Femur (tissue), 1 donor: Measurements from ENCODE around the gene PHF20.
"Not testable (repeated sequence)": the region's sequence is repeated elsewhere in the genome, so short reads cannot be mapped to it uniquely, and the experiment has no call there.

Experiments used
- DNase-seq: peaks from one replicate; pipeline ENCODE4 v3.0.0-alpha.2; 2017

The PHF20 gene

DNA sequence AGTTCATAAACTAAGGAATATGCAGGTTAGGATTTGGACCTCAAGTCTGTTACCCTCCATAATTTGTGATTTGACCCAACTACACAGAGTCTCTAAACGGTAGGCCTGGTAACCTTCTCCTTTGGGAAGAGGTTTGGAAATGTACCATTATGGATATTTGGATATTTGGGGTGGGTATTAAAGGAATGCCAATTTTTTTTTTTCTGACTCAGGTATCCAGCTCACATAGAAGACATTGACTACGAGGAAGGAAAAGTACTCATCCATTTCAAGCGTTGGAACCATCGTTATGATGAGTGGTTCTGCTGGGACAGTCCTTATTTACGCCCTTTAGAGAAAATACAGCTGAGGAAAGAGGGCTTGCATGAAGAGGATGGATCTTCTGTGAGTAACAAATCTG, 70.5 kb downstream of the PHF20 start:
- DNase-seq: no peak

DNA sequence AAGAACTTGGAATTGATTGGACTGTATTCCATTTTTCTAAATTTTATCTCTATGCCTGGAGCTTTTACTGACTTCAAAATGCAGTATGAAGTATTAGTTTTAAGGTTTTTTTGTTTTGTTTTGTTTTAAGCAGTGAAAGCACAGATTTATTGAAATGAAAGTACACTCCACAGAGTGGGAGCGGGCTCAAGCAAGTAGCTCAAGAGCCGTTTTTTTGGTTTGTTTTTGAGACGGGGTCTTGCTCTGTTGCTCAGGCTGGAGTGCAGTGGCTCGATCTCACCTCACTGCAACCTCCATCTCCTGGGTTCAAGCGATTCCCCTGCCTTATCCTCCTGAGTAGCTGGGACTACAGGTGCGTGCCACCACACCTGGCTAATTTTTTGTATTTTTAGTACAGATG, 72.1 kb downstream of the PHF20 start:
- DNase-seq: not testable (repeated sequence)

DNA sequence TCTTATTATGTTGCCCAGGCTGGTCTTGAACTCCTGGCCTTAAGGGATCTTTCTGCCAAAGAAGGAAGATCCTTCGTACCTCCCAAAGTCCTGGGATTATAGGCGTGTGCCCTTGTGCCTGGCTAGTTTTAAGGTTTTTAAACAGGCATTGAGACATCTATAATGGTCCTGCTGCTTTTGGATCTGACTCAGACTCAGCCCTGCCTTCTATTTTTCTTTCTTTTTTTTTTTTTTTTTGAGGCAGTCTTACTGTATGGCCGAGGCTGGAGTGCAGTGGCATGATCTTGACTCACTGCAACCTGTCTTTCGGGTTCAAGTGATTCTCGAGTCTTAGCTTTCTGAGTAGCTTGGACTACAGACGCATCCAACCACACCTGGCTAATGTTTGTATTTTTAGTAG, 73.7 kb downstream of the PHF20 start:
- no peak for DNase-seq

DNA sequence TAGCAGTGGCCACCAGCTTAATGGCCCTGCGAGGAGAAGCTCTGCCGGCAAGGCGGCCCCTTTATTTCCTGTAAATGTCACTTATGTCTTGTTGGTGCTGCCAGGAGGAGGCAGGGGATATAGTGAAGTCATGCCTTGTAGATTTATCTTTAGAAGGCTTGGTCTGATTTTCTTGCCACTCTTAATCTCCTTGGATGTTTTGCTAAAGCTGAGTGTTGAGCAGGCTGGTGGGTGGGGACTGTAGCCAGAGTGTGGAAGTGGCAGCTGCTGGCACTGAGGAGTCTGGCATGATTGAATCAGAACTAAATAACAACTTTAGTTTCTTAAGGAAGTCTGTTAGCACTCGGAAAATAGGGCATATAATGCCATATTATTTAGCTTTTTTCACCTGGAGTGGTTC, 77.9 kb downstream of the PHF20 start:
- DNase-seq: no peak

DNA sequence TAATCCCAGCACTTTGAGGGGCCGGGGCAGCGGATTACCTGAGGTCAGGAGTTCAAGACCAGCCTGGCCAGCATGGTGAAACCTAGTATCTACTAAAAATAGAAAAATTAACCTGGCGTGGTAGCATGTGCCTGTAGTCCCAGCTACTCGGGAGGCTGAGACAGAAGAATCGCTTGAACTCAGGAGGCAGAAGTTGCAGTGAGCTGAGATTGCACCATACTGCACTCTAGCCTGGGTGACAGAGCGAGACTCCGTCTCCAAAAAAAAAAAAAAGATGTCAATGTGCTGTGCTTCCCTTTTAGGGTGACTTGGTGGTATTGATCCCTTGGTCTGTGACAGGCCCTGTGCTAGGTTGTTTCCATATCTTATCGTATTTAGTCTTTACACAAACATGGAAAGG, 79.8 kb downstream of the PHF20 start:
- DNase-seq: not testable (repeated sequence)

DNA sequence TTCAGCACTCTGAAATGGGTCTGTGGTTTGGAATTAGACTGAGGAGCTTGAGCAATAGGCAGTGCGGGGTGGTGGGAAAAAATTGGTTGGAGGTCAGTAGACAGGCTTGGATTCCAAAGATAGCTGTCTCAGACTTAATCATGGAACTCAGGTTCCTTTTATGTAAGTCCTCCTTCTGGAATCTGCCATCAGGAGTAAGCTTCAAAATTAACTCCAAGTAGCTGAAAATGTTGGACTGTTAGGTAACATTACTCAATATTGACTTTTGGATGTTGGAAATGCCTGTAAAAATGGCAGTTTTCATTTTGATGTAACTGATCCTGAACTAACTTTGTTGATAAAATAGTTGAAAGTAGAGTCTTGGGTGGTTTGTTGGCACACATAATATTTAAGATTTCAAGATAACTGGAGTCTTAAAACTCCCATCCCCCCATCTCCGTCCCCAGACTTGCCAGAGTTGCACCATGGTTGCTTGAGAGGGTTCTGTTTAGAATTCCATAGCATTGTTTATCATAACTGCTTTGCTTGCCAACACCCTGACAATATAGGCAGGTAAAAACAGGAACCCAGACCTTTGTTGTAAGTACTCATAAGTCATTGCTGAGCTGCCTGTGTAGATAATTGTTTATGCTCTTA, 83.0 kb downstream of the PHF20 start:
- no peak for DNase-seq

DNA sequence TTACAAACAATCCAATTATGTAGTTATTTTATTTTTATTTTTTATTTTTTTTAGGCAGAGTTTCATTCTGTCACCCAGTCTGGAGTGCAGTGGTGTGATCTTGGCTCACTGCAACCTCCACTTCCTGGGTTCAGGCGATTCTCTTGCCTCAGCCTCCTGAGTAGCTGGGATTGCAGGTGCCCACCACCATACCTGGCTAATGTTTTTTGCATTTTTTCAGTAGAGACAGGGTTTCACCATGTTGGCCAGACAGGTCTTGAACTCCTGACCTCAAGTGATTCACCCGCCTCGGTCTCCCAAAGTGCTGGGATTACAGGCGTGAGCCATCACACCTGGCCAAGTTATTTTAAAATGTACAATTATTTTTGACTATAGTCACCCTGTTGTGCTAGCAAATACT, 83.8 kb downstream of the PHF20 start:
- not testable (repeated sequence) for DNase-seq

DNA sequence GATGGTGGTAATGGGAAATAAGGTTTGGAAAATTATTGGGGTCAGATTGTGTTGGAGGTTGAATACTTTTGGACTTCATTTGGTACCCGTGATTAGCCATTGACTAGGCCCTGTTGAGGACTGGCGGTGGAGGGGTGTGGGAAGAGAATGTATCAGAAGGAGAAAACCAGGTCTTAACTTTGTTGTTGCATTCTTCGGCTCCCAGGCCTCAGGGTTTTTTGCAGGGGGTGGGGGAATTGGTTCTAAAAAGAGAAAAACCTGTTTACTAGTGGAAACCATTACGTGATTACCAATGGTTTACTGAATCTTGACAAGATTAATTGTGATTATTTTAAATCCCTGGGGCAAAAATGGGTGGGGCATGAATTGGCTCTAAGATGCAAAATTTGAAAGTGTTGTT, 85.1 kb downstream of the PHF20 start:
- no peak for DNase-seq

DNA sequence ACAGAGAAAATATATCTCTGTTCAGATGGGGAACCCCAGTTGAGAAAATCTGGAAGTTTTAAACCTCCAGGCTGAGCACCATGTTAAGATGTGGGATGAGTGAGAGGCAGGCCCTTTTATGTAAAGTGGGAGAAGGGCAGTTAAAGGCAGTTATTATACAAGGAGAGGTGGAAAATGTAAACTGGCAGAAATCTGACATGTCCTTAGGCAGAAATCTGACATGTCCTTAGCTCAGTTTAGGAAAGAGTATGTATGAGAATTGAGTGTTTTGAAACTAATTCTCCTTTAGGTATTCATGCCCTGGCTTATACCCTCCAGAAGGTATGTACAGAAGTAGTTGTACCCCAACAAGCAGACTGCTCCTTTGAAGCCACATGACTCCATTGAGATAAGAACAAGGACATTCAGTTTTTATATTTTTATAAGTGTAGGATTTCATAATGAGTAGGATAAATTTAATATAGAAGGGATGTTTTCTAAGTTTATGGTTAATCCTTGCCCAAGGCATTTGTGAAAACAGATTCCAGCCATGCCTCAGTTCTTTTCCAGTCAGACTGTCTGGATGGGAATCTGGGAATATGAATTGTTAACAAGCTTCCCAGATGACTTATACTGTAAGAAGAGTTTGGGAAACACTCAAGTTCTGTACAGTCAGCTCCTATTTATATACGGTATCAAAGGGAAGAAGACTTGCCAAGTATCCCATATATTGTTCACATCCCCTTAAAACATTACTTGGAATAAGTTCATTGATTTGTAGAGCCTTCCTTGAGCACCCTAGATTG, 94.8 kb downstream of the PHF20 start:
- no peak for DNase-seq

DNA sequence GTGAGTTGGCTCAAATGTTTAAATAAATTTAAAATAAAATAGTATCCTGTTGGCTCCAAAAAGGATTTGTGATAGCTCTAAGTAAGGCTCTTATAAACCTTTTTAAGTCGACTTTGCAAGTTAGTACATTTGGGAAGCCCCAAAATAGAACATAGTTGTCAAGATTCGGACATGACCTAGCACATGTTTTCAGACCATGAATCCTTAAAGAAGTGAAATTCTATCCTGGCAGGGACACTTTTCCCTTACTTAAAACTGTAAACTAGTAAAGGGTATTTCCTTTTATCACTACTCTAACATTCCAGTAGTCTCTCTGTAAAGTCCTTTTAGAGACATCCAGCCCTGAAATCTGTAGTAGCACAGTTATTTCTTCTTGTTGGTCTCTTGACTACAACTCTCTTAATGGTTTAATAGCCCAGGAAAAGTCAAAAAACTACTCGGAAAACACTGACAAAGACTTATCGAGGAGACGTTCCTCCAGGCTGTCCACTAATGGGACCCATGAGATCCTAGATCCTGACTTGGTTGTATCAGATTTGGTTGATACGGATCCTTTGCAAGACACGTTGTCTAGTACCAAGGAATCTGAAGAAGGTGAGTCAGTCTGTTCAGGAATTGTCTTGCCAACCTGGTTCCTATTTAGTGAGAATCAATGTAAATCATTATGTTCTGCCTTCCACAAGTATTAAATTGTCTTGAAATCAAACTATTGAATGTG, 98.9 kb downstream of the PHF20 start:
- no peak for DNase-seq

DNA sequence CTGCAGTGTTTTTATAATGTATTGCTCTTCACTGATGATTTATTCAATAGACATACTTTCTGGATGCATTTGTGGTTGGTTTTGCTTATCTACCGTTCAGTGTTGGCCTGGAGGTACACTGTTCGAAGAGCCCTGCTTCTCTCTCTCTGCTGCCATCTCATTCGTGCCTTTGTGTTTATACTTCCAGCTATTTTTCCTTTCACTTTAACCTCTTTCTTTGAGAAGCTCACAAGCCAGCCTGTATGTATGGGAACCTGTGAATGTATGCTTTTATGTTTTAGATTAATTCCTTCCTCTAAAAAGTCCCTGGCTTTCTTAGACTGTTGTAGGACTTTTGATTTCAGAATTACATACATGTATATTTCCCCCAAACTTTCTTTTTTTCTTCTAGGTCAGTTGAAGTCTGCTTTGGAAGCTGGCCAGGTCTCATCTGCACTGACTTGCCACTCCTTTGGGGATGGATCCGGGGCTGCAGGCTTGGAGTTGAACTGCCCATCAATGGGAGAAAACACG, 99.5 kb downstream of the PHF20 start:
- DNase-seq: no peak

DNA sequence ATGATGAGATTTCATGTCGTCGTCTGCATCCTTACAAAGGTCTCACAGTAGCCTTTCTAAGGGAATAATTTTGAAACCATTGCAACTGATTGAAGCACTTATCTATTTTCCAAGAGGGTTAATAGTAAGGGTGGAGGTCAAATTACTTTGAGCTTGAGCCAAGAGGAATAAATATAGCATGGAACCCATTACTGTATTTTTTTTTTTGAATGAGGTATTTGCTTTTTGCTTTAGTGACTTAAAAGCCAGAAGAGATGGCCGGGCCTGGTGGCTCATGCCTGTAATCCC, 104.2 kb downstream of the PHF20 start:
- DNase-seq: no peak

DNA sequence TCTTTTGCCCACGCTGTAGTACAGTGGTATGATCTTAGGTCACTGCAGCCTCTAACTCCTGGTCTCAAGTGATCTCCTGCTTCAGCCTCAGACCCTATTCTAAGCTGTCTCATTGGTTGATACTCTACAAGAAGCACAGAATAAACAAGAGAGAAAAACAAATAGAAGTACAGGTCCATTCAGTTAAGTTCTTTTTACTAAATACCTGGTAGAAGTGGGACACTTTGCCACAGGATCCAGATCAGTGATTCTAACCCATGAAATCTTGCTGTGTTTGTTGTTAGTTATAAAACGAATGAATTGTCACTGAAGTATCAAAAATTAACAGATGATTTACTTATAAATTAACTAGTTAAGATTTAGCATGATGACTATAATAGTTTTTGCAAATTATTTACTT, 105.8 kb downstream of the PHF20 start:
- no peak for DNase-seq

DNA sequence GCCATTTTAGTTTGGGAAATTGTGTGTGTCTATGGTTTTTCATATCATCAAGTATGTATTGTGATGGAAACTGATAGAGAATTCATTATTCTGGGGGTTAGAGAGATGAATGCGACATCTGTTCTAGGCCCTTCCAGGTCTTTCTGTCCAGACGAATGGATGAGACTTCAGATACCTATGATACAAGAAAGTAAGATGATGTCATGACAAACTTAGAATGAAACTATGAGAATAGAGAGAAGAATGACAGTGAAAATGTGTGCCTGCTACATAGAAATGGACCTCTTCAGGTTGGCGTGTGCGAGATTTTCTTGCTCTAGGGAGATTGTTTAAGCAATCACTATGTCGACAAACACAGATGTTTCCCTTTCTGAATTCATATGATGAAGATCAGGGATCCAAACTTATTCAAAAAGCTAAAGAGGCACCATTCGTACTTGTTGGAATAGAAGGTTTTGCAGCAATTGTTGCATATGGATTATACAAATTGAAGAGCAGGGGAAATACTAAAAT, 106.4 kb downstream of the PHF20 start:
- no peak for DNase-seq

DNA sequence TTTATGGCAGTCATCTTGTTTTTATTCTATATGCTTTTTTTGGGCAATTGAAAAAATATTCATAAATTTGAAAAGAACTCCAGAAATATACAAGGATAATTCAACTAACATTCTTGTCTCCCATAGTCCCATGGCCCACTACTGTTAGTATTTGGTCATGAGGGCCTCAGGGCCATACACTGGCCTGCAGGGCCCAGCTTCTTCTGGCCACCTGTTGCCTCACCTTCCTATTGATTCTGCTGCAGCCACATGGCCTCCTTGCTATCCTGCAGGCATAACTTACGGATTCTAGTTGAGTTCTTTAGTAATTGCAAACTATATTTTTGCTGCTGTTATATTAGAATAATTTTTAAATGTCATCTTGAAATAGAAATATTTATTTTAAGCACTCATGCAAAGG, 109.9 kb downstream of the PHF20 start:
- no peak for DNase-seq

DNA sequence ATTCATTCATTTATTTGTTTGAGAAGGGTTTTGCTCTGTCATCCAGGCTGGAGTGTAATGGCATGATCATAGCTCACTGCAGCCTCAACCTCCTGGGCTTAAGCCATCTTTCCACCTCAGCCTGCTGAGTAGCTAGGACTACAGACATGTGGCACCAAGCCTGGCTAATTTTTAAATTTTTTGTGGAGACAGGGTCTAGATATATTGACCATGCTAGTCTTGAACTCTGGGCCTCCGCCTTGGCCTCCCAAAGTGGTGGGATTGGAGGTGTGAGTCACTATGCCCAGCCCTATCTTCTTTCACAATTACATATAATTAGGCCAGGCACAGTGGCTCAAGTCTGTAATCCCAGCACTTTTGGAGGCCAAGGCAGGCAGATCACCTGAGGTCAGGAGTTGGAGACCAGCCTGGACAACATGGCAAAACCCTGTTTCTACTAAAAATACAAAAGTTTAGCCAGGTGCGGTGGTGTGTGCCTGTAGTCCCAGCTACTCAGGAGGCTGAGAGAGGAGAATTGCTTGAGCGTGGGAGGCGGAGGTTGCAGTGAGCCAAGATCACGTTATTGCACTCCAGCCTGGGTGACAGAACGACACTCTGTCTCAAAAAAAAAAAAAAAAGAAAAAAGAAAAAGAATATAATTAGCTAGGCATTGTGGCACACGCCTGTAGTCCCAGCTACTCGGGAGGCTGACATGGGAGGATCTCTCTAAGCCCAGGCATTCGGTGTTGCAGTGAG, 110.8 kb downstream of the PHF20 start:
- not testable (repeated sequence) for DNase-seq

DNA sequence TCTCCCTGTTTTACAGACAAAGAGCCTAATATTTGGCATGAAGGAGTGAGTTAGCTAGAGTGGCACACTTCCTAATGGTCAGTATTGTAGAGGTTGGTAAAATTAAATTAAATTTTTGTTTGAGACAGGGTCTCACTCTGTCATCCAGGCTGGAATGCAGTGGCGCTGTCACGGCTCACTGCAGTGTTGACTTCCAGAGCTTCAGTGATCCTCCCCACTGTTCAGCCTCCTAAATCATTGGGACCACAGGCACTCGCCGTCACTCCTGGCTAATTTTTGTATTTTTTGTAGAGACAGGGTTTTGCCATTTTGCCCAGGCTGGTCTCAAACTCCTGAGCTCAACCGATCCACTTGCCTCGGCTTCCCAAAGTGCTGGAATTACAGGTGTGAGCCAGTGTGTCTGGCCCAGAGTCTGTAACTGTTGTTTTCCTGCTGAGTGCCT, 111.5 kb downstream of the PHF20 start:
- no peak for DNase-seq

DNA sequence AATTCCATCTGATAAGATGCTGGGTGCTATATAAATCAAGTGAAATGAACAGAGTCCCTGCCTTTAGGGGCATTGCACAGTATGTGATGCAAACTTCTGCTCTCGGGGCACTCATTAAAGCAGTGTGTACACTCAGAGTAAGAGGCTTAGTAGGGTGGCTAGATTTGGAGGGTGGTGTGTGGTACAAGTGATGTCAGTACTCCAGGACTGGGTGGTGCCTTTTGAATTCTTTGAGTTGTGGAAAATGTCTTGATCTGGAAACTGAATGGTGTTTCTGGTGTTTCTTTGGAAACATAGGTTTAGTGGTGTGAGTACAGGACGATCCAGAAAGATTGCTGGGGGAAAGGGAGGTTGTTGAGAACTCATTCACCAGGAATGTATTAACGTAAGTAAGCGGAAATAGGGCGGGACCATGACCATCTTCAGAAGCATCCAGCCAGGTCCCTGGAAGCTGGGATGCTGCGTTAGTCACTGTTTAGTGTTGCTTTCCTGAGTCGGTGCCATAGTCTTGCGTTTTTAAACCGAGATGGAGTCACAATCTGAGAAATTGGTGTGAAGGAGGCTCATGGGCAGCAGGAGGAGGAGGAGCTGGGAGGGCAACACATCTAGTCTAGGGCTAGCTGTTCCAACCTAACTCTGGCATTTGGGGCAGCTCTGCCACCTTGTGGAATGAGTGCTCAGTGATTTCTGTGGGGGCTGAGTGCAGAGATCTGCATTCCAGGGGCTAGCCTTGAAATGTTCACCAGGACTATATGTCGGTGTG, 112.1 kb downstream of the PHF20 start:
- peak; percentile 78 for DNase-seq

DNA sequence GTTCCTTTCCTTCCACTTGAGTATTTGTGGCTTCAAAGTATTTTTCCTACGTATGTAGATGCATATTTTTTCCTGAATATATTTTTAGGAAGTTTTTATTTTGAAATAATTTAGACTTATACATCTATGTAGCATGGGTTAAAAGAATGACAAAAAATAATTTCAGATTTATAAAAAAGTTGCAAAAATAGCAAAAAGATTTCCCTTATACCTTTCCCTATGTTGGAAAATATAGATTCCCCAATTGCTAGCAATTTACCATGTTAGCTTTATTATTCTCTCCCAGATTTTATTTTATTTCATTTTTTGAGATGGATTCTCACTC, 112.7 kb downstream of the PHF20 start:
- no peak for DNase-seq

DNA sequence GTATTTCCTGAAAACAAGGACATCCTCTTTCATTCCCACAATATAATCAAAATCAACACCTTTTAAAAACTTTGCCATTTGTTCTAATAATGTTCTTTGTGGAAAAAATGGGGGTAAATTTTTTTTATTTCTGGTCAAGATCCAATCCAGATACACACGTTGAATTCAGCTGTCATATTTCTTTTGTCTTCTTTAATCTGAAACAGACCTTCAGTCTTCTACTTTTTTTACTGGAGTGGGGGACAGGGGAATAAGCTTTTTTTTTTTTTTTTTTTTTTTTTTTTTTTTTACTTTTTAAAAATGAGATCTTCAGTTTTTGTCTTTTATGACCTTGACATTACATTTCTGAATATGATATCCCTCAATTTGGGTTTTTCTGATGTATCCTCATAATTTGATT, 113.4 kb downstream of the PHF20 start:
- DNase-seq: no peak

DNA sequence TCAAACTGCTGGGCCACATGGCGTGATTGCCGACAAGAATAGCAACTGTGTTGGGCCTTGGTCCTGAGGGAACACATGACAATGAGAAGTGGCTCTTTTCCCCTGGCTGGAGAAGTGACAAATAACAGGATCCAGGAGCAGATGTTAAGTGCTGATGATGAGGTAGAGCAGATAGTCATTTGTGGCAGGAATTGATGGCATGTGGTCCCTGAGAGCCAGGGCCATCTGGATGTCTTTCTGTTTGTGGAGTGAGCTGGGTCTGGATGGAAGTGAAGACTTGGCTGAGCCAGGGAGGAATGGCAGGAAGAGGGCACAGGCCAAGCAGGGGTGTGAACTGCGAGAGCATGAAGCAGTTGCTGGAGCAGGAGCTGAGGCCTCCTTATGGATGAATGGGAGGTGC, 114.7 kb downstream of the PHF20 start:
- DNase-seq: no peak

DNA sequence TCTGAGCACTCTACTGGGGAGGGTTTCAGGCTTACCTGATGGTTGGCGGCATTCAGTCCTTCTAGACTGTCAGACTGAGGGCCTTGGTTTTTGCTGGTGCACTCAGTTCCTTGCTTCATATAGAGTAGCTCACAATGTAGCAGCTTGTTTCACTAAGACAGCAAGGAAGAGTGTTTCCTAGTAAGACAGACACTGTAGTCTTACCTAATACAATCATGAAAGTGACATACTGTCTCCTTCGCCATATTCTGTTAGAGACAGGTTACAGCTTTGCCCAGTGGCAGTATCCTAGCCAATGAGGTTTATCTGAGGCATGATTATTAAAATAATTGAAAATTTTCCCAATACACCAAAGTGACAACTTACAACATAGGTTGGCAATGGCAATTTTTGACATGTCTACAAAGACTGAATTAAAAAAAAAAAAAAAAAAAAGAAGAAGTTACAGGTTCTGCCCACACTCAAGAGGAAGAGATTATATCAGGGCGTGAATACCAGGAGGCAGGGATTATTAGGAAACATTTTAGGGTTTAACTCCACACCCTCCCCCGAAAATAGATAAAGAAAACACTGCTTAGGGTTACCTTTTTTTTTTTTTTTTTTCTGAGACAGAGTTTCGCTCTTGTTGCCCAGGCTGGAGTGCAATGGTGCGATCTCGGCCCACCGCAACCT, 115.7 kb downstream of the PHF20 start:
- DNase-seq: no peak
